GM21619 (cell line): ENCODE data around the gene ZC3H7A.

Source experiments
- ATAC-seq: cut with Tn5 transposase; IDR thresholded peaks from one replicate; pipeline ENCODE4 v1.9.1; 2021; ENCODE audit not compliant: unreplicated experiment

ZC3H7A gene

GRCh38 chr16:11740567-11740966 lies 56.5 kb downstream of the ZC3H7A start:
- no peak for ATAC-seq

GRCh38 chr16:11738742-11739544 lies 58.1 kb downstream of the ZC3H7A start:
- no peak for ATAC-seq

- no peak for ATAC-seq
These were observed 59.3 kb downstream of the ZC3H7A start for GRCh38 chr16:11737713-11738112.

- ATAC-seq, result no peak
These were observed 60.2 kb downstream of the ZC3H7A start for GRCh38 chr16:11736903-11737302.

DNA sequence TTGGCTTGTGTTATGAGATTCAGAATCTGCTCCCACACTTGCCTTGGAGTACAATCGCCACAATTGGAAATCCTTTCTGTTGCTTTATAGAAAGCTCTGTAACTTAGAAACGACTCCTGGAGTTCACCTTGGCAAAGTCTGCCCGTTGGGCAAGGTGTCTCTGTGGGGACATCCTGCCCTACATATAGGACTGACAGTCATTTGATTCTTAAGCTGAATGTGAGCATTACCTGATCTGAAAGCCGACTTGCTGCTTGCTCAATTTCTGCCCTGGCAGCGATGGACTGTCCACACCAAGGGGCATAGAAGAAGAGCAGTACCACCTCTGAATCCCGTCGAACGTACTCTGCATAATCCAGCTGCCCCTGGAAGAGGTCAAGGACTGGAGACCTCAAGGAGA lies 61.3 kb downstream of the ZC3H7A start:
- no peak for ATAC-seq

- no peak for ATAC-seq
These were observed 62.4 kb downstream of the ZC3H7A start for GRCh38 chr16:11734653-11735043.

- ATAC-seq, result no peak
These were observed 62.9 kb downstream of the ZC3H7A start for GRCh38 chr16:11734025-11734652.

GRCh38 chr16:11731222-11731621 lies 65.8 kb downstream of the ZC3H7A start:
- no peak for ATAC-seq

DNA sequence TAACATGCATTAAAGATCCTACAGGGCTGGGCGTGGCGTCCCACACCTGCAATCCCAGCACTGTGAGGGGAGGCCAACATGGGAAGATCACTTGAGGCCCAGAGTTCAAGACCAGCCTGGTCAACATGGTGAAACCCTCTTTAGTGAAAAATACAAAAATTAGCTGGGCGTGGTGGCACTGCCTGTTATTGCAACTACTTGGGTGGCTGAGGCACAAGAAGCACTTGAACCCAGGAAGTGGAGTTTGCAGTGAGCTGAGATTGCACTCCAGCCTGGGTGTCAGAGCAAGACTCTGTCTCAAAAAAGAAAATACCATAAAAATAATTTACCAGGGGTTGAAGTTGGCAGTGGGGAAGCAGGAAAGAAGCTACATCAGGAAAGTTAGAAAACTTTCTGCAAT lies 67.3 kb downstream of the ZC3H7A start:
- ATAC-seq, result no peak

DNA sequence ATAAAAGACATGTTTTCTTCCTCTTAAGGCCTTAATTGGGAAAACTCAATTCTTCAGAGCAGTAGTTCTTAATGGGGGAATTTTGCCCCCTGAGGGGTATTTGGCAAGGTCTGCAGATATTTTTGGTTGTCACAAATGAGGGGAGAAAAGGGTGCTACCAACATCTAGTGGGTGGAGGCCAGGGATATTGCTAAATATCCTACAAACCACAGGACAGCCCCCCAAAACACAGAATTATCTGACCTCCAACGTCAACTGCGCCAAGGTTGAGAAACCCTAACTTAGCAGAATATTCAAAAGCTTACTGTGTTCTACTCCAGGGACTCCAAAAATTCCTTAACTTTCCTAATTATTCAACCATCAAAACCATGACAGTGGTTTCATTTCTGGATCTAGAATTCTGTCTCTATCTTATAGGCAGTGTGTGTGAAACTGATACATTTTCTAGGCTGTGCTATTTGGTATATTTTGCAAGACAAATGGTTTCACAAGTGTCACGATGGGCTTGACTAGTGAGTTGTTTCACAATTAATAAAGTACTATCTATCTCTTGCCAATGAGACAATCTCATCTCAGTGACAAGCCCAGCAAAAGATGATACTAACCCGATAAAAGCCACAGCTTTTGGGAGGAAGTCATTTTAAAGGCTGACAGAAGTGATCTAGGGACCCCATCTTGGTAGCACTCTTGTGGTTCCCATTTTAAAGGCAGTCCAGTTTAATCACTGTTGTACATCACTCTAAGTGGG lies 69.1 kb downstream of the ZC3H7A start:
- ATAC-seq, result peak; percentile 62

DNA sequence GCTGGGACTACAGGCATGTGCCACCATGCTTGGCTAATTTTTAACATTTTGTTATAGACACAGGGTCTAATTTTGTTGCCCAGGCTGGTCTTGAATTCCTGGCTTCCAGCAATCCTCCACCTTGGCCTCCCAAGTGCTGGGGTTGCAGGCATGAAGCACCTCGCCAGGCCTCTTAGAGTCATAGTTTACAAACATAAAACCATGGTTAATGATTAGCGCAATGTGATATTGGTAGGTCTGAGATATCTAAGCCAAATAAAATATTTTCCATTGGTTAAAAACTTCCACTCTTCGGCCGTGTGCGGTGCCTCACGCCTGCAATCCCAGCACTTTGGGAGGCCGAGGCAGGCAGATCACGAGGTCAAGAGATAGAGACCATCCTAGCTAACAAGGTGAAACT lies 71.0 kb downstream of the ZC3H7A start:
- no peak for ATAC-seq

GRCh38 chr16:11725457-11725856 lies 71.6 kb downstream of the ZC3H7A start:
- ATAC-seq, result no peak

DNA sequence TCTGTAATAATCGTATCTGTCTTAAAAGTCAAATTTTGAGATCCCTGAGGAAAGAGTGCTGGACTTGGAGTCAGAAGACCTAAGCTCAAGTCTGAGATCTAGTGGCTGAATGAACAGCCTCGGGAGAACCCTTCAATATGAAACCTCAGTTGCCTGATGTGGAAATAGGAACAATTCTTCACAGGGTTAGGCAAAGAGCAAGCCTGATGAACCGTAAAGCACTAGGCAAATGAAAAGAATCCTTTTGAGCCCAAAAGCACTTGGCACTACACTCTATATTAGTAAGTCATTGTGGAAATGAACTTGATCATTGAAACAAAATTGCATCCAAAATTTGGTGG lies 74.6 kb downstream of the ZC3H7A start:
- ATAC-seq, result no peak

- no peak for ATAC-seq
These were observed 75.1 kb downstream of the ZC3H7A start for GRCh38 chr16:11721781-11722467.

DNA sequence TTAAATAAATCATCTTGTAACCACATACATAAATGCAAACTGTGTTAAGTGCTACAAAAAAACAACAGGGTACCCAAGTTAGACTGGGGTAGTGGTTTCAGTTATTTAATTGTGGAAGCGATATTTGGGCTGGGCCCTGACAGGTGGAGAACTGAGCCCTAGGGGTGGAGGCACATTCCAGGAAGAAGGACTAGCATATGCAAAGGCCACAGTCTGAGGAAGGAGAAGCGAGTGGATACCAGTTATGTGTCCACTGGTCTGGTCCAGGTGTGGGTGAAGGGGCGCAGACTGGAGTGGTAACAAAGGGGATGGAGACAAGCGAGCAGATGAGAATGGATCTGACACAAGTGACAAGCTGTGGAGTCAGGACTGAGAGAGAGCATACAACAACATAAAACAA lies 77.3 kb downstream of the ZC3H7A start:
- ATAC-seq, result no peak

GRCh38 chr16:11719171-11719570 lies 77.9 kb downstream of the ZC3H7A start:
- ATAC-seq, result no peak

DNA sequence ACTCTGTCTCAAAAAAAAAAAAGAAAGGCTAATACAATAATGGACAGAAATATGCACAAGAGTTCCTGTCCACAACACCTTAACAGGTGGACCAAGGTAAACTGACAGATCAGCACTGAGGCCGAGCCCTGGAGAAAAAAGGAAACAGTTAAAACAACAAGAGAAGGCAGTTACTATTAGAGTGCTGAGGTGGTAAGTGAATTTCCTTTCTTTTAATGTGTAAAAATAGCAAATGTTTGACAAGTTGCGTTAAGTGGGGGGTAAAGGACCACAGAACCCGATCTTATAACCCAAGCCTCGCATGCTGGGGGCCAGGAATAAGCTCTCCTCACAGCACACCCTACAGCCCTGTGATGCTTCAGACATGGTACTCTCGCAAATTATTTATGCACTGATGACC lies 79.2 kb downstream of the ZC3H7A start:
- ATAC-seq, result no peak

- ATAC-seq, result no peak
These were observed 80.7 kb downstream of the ZC3H7A start for GRCh38 chr16:11716336-11716735.

DNA sequence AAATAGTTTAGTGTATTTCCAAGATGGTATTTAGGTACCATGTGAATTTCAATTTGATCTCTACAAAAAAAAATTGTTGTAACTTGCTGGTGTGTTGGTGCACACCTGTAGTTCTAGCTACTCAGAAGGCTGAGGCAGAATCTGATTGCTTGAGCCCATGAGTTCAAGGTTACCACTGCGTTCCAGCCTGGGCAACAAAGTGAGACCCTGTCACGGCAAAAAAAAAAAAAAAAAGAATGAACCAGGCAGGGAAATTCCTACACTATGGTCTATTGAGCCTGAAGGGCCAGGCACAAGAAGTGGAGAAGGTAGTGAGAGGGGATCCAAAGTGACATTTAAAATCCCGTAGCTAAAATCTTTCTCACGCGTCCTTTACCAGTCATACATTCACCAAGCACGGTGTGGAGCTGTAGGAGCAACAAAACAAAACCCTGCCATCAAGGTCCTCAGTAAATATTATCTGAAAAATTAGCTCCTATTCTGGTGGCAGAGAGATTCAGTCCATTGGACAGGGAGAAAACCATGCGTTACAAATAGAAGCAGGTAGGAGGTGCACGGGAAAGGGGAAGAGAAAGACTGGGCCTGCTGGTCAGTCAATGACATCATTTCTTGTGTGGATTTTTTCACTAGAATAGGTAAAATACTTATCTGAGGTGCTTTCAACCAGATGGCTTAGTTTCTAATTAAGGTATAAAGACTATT lies 81.7 kb downstream of the ZC3H7A start:
- ATAC-seq, result no peak

DNA sequence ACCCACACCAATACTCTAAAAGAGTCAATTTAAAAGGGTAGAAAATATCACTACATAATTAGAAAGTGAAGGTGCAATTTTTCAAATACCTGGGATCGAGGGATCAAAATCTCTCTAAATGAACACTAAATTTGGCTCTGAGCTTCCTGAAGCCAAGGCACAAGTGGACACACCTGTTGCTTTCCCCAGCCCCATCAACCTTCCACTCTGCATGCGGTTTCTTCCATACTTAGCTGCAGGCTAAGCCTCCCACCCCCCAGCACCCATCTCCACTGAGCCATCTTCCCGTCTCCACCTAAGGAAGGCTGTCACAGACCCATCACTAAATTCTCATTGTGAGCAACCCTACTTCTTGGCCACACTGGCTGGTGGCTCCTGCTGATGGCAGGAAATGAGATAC lies 84.9 kb downstream of the ZC3H7A start:
- no peak for ATAC-seq

- ATAC-seq, result no peak
These were observed 85.4 kb downstream of the ZC3H7A start for GRCh38 chr16:11711662-11712061.
